WTC11 (cell line): ENCODE results near the gene ADGRB3. TPM values are rescaled to one million over a fixed set of nuclear protein-coding genes. Genes with fewer than 3 reads are reported as not detected.

ENCODE experiments used
- ATAC-seq: fragments of 200-7000 bp; cut with Tn5 transposase; 2 replicates; pipeline ENCODE4 v1.10.0; 2021; ENCODE audit warnings: mild to moderate bottlenecking, moderate library complexity
- CTCF ChIA-PET: fragments of 300-600 bp; sonication (Branson Sonifier 250); formaldehyde crosslinking; loops from one replicate; lab custom pipeline; 2021; ENCODE audit warnings: antibody characterized with exemption; lab: Charles Lee
- POLR2A ChIA-PET: fragments of 350-600 bp; sonication (Branson Sonifier 250); formaldehyde crosslinking; loops from one replicate; lab custom pipeline; 2021; ENCODE audit warnings: antibody characterized with exemption; lab: Charles Lee
- DNase-seq: peaks from one replicate; pipeline ENCODE4 v3.0.0; 2021; ENCODE audit warnings: low spot score
- H3K27ac Mint-ChIP-seq: 2 replicates; pipeline ENCODE4 v1.8.0; 2021; ENCODE audit warnings: mixed read lengths
- H3K27me3 Mint-ChIP-seq: 2 replicates; pipeline ENCODE4 v1.8.0; 2021; ENCODE audit warnings: low read depth, mild to moderate bottlenecking, moderate library complexity, mixed read lengths
- H3K36me3 Mint-ChIP-seq: 2 replicates; pipeline ENCODE4 v1.8.0; 2021; ENCODE audit warnings: mixed read lengths
- H3K4me1 Mint-ChIP-seq: 2 replicates; pipeline ENCODE4 v1.8.0; 2022; ENCODE audit warnings: mixed read lengths
- H3K4me3 Mint-ChIP-seq: 2 replicates; pipeline ENCODE4 v1.8.0; 2021; ENCODE audit warnings: mild to moderate bottlenecking, moderate library complexity, mixed read lengths
- H3K9me3 Mint-ChIP-seq: 2 replicates; pipeline ENCODE4 v1.8.0; 2021; ENCODE audit warnings: mixed read lengths
- CREM ChIP-seq: sonication (generic); formaldehyde crosslinking; IDR thresholded peaks from 2 replicates; pipeline ENCODE4 v1.8.1; 2022; ENCODE audit warnings: mild to moderate bottlenecking, missing genetic modification reagents, moderate library complexity
- ESRRA ChIP-seq: sonication (generic); formaldehyde crosslinking; IDR thresholded peaks from 2 replicates; pipeline ENCODE4 v1.8.1; 2022; ENCODE audit warnings: mild to moderate bottlenecking, missing genetic modification reagents, borderline replicate concordance
- NR2C2 ChIP-seq: sonication (generic); formaldehyde crosslinking; IDR thresholded peaks from 2 replicates; pipeline ENCODE4 v1.8.0; 2022; ENCODE audit warnings: mild to moderate bottlenecking, missing genetic modification reagents
- NR3C1 ChIP-seq: sonication (generic); formaldehyde crosslinking; conservative IDR thresholded peaks from 2 replicates; pipeline ENCODE4 v1.8.1; 2023; ENCODE audit warnings: low read depth, mild to moderate bottlenecking, missing genetic modification reagents
- OVOL2 ChIP-seq: fragments of 250-450 bp; sonication (Bioruptor Pico); IDR thresholded peaks from 2 replicates; pipeline ENCODE4 v1.9.0; 2021; ENCODE audit warnings: mild to moderate bottlenecking, borderline replicate concordance
- RORB ChIP-seq: fragments of 250-450 bp; sonication (Bioruptor Pico); IDR thresholded peaks from 2 replicates; pipeline ENCODE4 v1.9.0; 2021; ENCODE audit warnings: mild to moderate bottlenecking
- SOX15 ChIP-seq: fragments of 250-450 bp; sonication (Bioruptor Pico); IDR thresholded peaks from 2 replicates; pipeline ENCODE4 v1.9.0; 2021; ENCODE audit warnings: mild to moderate bottlenecking
- SP1 ChIP-seq: sonication (generic); formaldehyde crosslinking; conservative IDR thresholded peaks from 2 replicates; pipeline ENCODE4 v1.8.1; 2022; ENCODE audit warnings: missing genetic modification reagents
- TCF7 ChIP-seq: sonication (generic); formaldehyde crosslinking; IDR thresholded peaks from 2 replicates; pipeline ENCODE4 v1.8.0; 2022; ENCODE audit warnings: mild to moderate bottlenecking, low read depth, missing genetic modification reagents, moderate library complexity
- ZBTB21 ChIP-seq: sonication (generic); formaldehyde crosslinking; IDR thresholded peaks from 2 replicates; pipeline ENCODE4 v1.8.1; 2023; ENCODE audit warnings: mild to moderate bottlenecking, missing genetic modification reagents, borderline replicate concordance
- ZNF121 ChIP-seq: sonication (generic); formaldehyde crosslinking; IDR thresholded peaks from 2 replicates; pipeline ENCODE4 v1.8.0; 2023; ENCODE audit warnings: missing genetic modification reagents
- ZNF263 ChIP-seq: sonication (generic); formaldehyde crosslinking; IDR thresholded peaks from 2 replicates; pipeline ENCODE4 v1.8.1; 2022; ENCODE audit warnings: low read depth, mild to moderate bottlenecking, moderate library complexity, missing genetic modification reagents
- ZNF317 ChIP-seq: sonication (generic); formaldehyde crosslinking; IDR thresholded peaks from 2 replicates; pipeline ENCODE4 v1.8.1; 2023; ENCODE audit warnings: low read depth, mild to moderate bottlenecking, moderate library complexity, missing genetic modification reagents, borderline replicate concordance
- total RNA-seq: library from RNA; stranded (reverse); gene quantifications from 3 replicates; pipeline ENCODE4 v1.2.3, GENCODE V29; 2021
- TF ChIP-seq, protein P1 (sequence below): fragments of 250-450 bp; sonication (Bioruptor Pico); conservative IDR thresholded peaks from 2 replicates; pipeline ENCODE4 v1.9.0; 2021; ENCODE audit warnings: mild to moderate bottlenecking
- TF ChIP-seq, protein P2 (sequence below): sonication (generic); formaldehyde crosslinking; IDR thresholded peaks from 2 replicates; pipeline ENCODE4 v1.8.0; 2022; ENCODE audit warnings: mild to moderate bottlenecking, missing genetic modification reagents
- TF ChIP-seq, protein P3 (sequence below): sonication (generic); formaldehyde crosslinking; IDR thresholded peaks from 2 replicates; pipeline ENCODE4 v1.8.1; 2022; ENCODE audit warnings: low read depth, missing genetic modification reagents, borderline replicate concordance
- TF ChIP-seq, protein P4 (sequence below): sonication (generic); formaldehyde crosslinking; IDR thresholded peaks from 2 replicates; pipeline ENCODE4 v1.8.1; 2023; ENCODE audit warnings: mild to moderate bottlenecking, missing genetic modification reagents
- TF ChIP-seq, protein P5 (sequence below): sonication (generic); formaldehyde crosslinking; IDR thresholded peaks from 2 replicates; pipeline ENCODE4 v1.8.0; 2023; ENCODE audit warnings: missing genetic modification reagents
- TF ChIP-seq, protein P6 (sequence below): fragments of 200-600 bp; IDR thresholded peaks from 2 replicates; pipeline ENCODE4 v1.8.0; 2022; ENCODE audit warnings: antibody characterized with exemption
- TF ChIP-seq, protein P7 (sequence below): sonication (generic); formaldehyde crosslinking; IDR thresholded peaks from 2 replicates; pipeline ENCODE4 v1.8.0; 2023; ENCODE audit warnings: missing genetic modification reagents, mild to moderate bottlenecking, borderline replicate concordance

Gene ADGRB3
- total RNA-seq, 1 experiment from 2014 or later, result 1.9 TPM

DNA sequence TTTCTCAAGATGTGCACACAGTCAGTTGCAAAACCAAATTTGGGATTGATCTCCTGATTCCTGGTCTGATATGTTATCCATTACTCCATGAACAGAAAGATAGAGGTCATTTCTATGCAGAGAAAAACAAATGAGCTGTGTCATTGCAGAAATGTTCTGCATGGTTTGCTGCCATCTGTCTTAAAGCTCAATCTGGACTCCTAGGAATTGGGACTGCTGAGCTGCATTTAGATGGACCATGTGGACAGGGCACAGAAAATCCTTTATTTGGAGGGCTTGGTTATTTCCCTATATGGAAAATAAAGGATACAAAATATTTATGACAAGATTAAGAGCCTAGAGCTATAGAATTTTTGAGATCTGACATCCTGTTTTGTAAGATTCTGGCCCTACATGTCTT is 91.3 kb downstream of the ADGRB3 start:
- Mint-ChIP-seq H3K36me3 (no peaks in the 10 kb centered on the region), H3K9me3 (no peaks in the 10 kb centered on the region), H3K4me3 (no peak overlapping the region), H3K27me3 (no peaks in the 10 kb centered on the region)
- ATAC-seq, result no peak
- ChIA-PET POLR2A (no interaction called here), CTCF (no interaction called here)
- DNase-seq, result no peak
- TF ChIP-seq SOX15 (CRISPR knock-in tag) (no peak), ZNF317 (no peak), SP1 (no peak), RORB (no peak), ZNF263 (no peak), NR3C1 (CRISPR knock-in tag) (no peak), NR2C2 (CRISPR knock-in tag) (no peak), ZNF121 (no peak), CREM (CRISPR knock-in tag) (no peak)
- TF ChIP-seq, protein P1, sequence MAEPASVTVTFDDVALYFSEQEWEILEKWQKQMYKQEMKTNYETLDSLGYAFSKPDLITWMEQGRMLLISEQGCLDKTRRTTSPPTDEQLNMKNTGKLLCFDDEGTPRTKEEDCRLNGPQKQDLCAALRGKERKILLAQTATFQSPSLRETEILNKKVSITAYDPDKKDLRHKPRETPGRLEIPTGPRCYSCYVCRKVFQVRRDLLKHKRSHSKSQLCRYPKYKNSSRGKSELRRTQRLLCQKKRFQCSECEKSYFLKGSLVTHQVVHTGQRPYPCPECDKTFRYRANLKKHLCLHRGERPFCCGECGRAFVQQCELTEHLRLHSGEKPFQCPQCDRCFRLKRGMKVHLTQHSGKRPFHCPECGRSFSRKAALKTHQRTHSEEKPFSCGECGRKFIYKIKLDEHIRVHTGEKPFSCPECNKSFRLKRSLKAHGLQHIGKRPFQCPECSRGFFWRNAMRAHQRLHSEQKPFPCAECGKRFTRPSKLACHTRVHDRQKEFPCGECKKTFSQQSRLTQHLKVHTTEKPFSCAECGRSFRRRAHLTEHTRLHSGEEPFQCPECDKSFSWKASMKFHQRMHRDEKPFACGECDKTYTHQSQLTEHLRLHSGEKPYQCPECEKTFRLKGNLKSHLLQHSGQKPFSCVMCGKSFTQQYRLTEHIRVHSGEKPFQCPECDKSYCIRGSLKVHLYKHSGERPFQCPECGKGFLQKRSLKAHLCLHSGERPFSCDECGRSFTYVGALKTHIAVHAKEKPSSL (CRISPR knock-in tag), result no peak
- TF ChIP-seq, protein P2, sequence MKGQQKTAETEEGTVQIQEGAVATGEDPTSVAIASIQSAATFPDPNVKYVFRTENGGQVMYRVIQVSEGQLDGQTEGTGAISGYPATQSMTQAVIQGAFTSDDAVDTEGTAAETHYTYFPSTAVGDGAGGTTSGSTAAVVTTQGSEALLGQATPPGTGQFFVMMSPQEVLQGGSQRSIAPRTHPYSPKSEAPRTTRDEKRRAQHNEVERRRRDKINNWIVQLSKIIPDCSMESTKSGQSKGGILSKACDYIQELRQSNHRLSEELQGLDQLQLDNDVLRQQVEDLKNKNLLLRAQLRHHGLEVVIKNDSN, result no peak
- TF ChIP-seq, protein P3, sequence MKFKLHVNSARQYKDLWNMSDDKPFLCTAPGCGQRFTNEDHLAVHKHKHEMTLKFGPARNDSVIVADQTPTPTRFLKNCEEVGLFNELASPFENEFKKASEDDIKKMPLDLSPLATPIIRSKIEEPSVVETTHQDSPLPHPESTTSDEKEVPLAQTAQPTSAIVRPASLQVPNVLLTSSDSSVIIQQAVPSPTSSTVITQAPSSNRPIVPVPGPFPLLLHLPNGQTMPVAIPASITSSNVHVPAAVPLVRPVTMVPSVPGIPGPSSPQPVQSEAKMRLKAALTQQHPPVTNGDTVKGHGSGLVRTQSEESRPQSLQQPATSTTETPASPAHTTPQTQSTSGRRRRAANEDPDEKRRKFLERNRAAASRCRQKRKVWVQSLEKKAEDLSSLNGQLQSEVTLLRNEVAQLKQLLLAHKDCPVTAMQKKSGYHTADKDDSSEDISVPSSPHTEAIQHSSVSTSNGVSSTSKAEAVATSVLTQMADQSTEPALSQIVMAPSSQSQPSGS (CRISPR knock-in tag), result no peak
- TF ChIP-seq, all 79 proteins: peak for 0
- no peak overlapping the region for H3K27ac Mint-ChIP-seq
- peaks cover 3% of the 10 kb centered on the region; the same call in 1 of the 2 replicates for H3K4me1 Mint-ChIP-seq

DNA sequence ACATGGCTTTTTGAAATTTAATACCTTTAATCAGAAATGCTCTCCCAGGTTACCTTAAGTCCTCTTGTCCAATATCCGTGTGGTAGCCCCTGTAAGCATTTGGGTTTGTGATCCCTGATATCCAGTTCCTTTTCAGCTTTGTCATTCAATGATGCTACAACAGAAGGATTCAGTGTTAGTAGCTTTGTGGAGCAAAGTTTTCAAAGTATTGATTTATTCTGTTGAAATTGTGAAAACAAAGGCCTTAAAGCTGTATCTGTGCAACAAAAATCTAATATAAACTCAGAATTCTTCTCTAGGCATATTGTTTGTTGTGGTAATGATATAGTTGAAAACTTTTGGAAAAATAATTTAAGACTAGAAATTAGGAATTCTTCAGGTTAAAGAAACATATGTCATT is 91.9 kb downstream of the ADGRB3 start:
- Mint-ChIP-seq H3K4me3 (no peak overlapping the region), H3K27ac (no peak overlapping the region), H3K27me3 (no peaks in the 10 kb centered on the region)
- CTCF ChIA-PET, result interaction anchor here (0.8 kb wide), 1 partner anchor 241 kb away, joined by 3 read pairs; no protein-coding TSS in a partner anchor
- no peak for DNase-seq
- TF ChIP-seq SP1 (no peak), ESRRA (CRISPR knock-in tag) (no peak), ZBTB21 (no peak)
- TF ChIP-seq, protein P4, sequence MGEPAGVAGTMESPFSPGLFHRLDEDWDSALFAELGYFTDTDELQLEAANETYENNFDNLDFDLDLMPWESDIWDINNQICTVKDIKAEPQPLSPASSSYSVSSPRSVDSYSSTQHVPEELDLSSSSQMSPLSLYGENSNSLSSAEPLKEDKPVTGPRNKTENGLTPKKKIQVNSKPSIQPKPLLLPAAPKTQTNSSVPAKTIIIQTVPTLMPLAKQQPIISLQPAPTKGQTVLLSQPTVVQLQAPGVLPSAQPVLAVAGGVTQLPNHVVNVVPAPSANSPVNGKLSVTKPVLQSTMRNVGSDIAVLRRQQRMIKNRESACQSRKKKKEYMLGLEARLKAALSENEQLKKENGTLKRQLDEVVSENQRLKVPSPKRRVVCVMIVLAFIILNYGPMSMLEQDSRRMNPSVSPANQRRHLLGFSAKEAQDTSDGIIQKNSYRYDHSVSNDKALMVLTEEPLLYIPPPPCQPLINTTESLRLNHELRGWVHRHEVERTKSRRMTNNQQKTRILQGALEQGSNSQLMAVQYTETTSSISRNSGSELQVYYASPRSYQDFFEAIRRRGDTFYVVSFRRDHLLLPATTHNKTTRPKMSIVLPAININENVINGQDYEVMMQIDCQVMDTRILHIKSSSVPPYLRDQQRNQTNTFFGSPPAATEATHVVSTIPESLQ (CRISPR knock-in tag), result no peak
- TF ChIP-seq, all 79 proteins: peak for 0
- ATAC-seq, result no peak
- no peaks in the 10 kb centered on the region for H3K36me3 Mint-ChIP-seq
- peaks cover 3% of the 10 kb centered on the region; the same call in 1 of the 2 replicates for H3K4me1 Mint-ChIP-seq
- no peaks in the 10 kb centered on the region for H3K9me3 Mint-ChIP-seq
- POLR2A ChIA-PET, result no interaction called here

DNA sequence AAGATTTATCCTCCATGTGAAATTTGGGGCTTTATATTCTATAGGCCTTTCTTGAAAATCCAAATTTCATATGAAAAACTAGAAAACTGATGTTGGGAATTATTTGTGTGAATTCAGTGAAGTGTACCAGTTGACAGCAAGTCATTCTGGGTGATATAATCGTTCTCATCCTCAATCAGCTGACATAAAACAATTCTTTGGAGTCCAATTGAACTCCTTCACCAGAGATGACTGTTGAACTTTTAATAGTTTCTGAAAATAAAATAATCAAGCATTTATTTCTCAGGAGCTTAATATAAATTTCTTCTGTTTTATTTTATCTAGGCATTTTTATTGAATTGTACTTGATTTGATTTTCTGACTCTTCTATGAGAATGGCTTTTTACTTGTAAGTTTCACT is 92.6 kb downstream of the ADGRB3 start:
- CTCF ChIA-PET, result interaction anchor here (0.8 kb wide), 1 partner anchor 240 kb away, joined by 3 read pairs; no protein-coding TSS in a partner anchor
- Mint-ChIP-seq H3K27ac (no peak overlapping the region), H3K9me3 (no peaks in the 10 kb centered on the region), H3K27me3 (no peaks in the 10 kb centered on the region), H3K4me1 (peaks cover 3% of the 10 kb centered on the region; the same call in 1 of the 2 replicates), H3K36me3 (no peaks in the 10 kb centered on the region), H3K4me3 (no peak overlapping the region)
- POLR2A ChIA-PET, result no interaction called here
- ATAC-seq (no peak), DNase-seq (no peak)
- TF ChIP-seq OVOL2 (CRISPR knock-in tag) (no peak), ZNF317 (no peak), TCF7 (CRISPR knock-in tag) (no peak)
- TF ChIP-seq, protein P5, sequence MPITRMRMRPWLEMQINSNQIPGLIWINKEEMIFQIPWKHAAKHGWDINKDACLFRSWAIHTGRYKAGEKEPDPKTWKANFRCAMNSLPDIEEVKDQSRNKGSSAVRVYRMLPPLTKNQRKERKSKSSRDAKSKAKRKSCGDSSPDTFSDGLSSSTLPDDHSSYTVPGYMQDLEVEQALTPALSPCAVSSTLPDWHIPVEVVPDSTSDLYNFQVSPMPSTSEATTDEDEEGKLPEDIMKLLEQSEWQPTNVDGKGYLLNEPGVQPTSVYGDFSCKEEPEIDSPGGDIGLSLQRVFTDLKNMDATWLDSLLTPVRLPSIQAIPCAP, result no peak
- TF ChIP-seq, protein P6, sequence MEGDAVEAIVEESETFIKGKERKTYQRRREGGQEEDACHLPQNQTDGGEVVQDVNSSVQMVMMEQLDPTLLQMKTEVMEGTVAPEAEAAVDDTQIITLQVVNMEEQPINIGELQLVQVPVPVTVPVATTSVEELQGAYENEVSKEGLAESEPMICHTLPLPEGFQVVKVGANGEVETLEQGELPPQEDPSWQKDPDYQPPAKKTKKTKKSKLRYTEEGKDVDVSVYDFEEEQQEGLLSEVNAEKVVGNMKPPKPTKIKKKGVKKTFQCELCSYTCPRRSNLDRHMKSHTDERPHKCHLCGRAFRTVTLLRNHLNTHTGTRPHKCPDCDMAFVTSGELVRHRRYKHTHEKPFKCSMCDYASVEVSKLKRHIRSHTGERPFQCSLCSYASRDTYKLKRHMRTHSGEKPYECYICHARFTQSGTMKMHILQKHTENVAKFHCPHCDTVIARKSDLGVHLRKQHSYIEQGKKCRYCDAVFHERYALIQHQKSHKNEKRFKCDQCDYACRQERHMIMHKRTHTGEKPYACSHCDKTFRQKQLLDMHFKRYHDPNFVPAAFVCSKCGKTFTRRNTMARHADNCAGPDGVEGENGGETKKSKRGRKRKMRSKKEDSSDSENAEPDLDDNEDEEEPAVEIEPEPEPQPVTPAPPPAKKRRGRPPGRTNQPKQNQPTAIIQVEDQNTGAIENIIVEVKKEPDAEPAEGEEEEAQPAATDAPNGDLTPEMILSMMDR, result no peak
- TF ChIP-seq, protein P7, sequence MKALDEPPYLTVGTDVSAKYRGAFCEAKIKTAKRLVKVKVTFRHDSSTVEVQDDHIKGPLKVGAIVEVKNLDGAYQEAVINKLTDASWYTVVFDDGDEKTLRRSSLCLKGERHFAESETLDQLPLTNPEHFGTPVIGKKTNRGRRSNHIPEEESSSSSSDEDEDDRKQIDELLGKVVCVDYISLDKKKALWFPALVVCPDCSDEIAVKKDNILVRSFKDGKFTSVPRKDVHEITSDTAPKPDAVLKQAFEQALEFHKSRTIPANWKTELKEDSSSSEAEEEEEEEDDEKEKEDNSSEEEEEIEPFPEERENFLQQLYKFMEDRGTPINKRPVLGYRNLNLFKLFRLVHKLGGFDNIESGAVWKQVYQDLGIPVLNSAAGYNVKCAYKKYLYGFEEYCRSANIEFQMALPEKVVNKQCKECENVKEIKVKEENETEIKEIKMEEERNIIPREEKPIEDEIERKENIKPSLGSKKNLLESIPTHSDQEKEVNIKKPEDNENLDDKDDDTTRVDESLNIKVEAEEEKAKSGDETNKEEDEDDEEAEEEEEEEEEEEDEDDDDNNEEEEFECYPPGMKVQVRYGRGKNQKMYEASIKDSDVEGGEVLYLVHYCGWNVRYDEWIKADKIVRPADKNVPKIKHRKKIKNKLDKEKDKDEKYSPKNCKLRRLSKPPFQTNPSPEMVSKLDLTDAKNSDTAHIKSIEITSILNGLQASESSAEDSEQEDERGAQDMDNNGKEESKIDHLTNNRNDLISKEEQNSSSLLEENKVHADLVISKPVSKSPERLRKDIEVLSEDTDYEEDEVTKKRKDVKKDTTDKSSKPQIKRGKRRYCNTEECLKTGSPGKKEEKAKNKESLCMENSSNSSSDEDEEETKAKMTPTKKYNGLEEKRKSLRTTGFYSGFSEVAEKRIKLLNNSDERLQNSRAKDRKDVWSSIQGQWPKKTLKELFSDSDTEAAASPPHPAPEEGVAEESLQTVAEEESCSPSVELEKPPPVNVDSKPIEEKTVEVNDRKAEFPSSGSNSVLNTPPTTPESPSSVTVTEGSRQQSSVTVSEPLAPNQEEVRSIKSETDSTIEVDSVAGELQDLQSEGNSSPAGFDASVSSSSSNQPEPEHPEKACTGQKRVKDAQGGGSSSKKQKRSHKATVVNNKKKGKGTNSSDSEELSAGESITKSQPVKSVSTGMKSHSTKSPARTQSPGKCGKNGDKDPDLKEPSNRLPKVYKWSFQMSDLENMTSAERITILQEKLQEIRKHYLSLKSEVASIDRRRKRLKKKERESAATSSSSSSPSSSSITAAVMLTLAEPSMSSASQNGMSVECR (CRISPR knock-in tag), result no peak
